Endothelial cell of umbilical vein (primary cell): ENCODE results near the gene PRUNE2. TPM values are rescaled to one million over a fixed set of nuclear protein-coding genes. Genes with fewer than 3 reads are reported as not detected.

Experiments used
- BruUV-seq: library from RNA; stranded (reverse); fragments of 400-500 nt; replicated peaks from 2 replicates; lab custom pipeline; 2021; lab: Mats Ljungman, UMichigan
- CTCF ChIA-PET: fragments of 300-600, 350-600 bp; sonication (Branson Sonifier 250); formaldehyde crosslinking; loops from one replicate; lab custom pipeline; 2021; ENCODE audit warnings: antibody characterized with exemption, inconsistent platforms; lab: Charles Lee
- POLR2A ChIA-PET: fragments of 300-600, 350-600 bp; sonication (Branson Sonifier 250); formaldehyde crosslinking; loops from one replicate; lab custom pipeline; 2021; ENCODE audit warnings: antibody characterized with exemption, inconsistent platforms; lab: Charles Lee
- DNase-seq: peaks from one replicate; pipeline ENCODE4 v3.0.0-alpha.2; 2011; ENCODE audit warnings: low read depth, low spot score
- FAIRE-seq: peaks from 2 replicates; lab custom pipeline; 2011; peaks lifted over from hg19 to GRCh38; lab: Jason Lieb, UNC
- H2AFZ ChIP-seq: 2 replicates; pipeline ENCODE4 v1.6.0; 2012; ENCODE audit warnings: low read depth, low read length, control low read depth, inconsistent platforms
- H3K27ac ChIP-seq: 2 replicates; pipeline ENCODE4 v1.5.1; 2011; ENCODE audit warnings: low read depth, mild to moderate bottlenecking, control low read depth, low read length, moderate library complexity; ENCODE audit not compliant: insufficient read depth
- H3K27me3 ChIP-seq, 2 experiments: 2 replicates each; pipeline versions ENCODE4 v1.6.0 to v1.6.1; 2011; ENCODE audit warnings: low read length in 2 of 2, mixed read lengths in 1 of 2; ENCODE audit not compliant: control insufficient read depth in 2 of 2, insufficient read depth in 2 of 2
- H3K36me3 ChIP-seq, 2 experiments: 2 replicates in 1 of 2; 3 replicates in 1 of 2; pipeline ENCODE4 v1.5.1; 2011; ENCODE audit warnings: low read length in 2 of 2, mild to moderate bottlenecking in 1 of 2, moderate library complexity in 1 of 2; ENCODE audit not compliant: control insufficient read depth in 2 of 2, insufficient read depth in 2 of 2; ENCODE audit errors: extremely low read depth in 1 of 2
- H3K4me1 ChIP-seq: 3 replicates; pipeline ENCODE4 v1.5.1; 2011; ENCODE audit warnings: mild to moderate bottlenecking, low read length; ENCODE audit not compliant: control insufficient read depth, insufficient read depth; ENCODE audit errors: extremely low read depth
- H3K4me2 ChIP-seq: 2 replicates; pipeline ENCODE4 v1.6.1; 2011; ENCODE audit warnings: low read length, control low read depth, mixed read lengths; ENCODE audit not compliant: insufficient read depth
- H3K4me3 ChIP-seq, 3 experiments: fragments of 200-600 bp in 1 of 3; sonication (generic), shearing (Covaris generic) in 1 of 3; replicated peaks in 1 of 3; 2 replicates each; pipeline ENCODE4 v1.5.1; 2011 to 2016; ENCODE audit warnings: control low read depth in 3 of 3, low read length in 3 of 3, mild to moderate bottlenecking in 2 of 3, inconsistent platforms in 1 of 3, low read depth in 1 of 3, moderate library complexity in 1 of 3; ENCODE audit not compliant: insufficient read depth in 1 of 3
- H3K79me2 ChIP-seq: 2 replicates; pipeline ENCODE4 v1.6.0; 2012; ENCODE audit warnings: low read length, inconsistent platforms; ENCODE audit not compliant: control insufficient read depth, insufficient read depth
- H3K9ac ChIP-seq: replicated peaks from 2 replicates; pipeline ENCODE3; 2011; ENCODE audit warnings: low read length, control low read depth; ENCODE audit not compliant: insufficient read depth; ENCODE audit errors: extremely low read depth
- H3K9me1 ChIP-seq: replicated peaks from 3 replicates; pipeline ENCODE4 v1.6.0; 2011; ENCODE audit warnings: mild to moderate bottlenecking, low read length; ENCODE audit not compliant: control insufficient read depth, insufficient read depth; ENCODE audit errors: extremely low read depth
- H3K9me3 ChIP-seq: replicated peaks from 2 replicates; pipeline ENCODE4 v1.5.1; 2012; ENCODE audit warnings: low read length, inconsistent platforms; ENCODE audit not compliant: control insufficient read depth, insufficient read depth
- H4K20me1 ChIP-seq: replicated peaks from 2 replicates; pipeline ENCODE3; 2011; ENCODE audit warnings: mild to moderate bottlenecking, low read length; ENCODE audit not compliant: control insufficient read depth, insufficient read depth; ENCODE audit errors: extremely low read depth
- EZH2 ChIP-seq: IDR thresholded peaks from 2 replicates; pipeline ENCODE4 v1.6.1; 2012; ENCODE audit warnings: borderline replicate concordance, low read depth, mild to moderate bottlenecking, moderate library complexity, low read length, inconsistent platforms; ENCODE audit not compliant: severe bottlenecking
- FOS ChIP-seq: IDR thresholded peaks from 2 replicates; pipeline ENCODE4 v1.6.1; 2011; ENCODE audit warnings: mild to moderate bottlenecking, low read length, moderate library complexity, borderline replicate concordance; ENCODE audit not compliant: insufficient read depth
- GATA2 ChIP-seq: IDR thresholded peaks from 2 replicates; pipeline ENCODE4 v1.7.0; 2011; ENCODE audit warnings: low read depth, mild to moderate bottlenecking, moderate library complexity, mixed read lengths, low read length; ENCODE audit not compliant: insufficient read length, insufficient read depth
- JUN ChIP-seq: IDR thresholded peaks from 2 replicates; pipeline ENCODE4 v1.6.1; 2011; ENCODE audit warnings: borderline replicate concordance, low read depth; ENCODE audit not compliant: insufficient read length, insufficient read depth
- MYC ChIP-seq: IDR thresholded peaks from one replicate; pipeline ENCODE4 v1.6.1; 2011; ENCODE audit warnings: mild to moderate bottlenecking, low read depth, low read length
- POLR2A ChIP-seq: IDR thresholded peaks from 2 replicates; pipeline ENCODE4 v1.6.1; 2012; ENCODE audit warnings: low read depth, mild to moderate bottlenecking, control low read depth, low read length
- POLR2AphosphoS5 ChIP-seq: IDR thresholded peaks from 2 replicates; pipeline ENCODE4 v1.6.1; 2012; ENCODE audit warnings: low read depth, mild to moderate bottlenecking, control low read depth, low read length, moderate library complexity; ENCODE audit not compliant: insufficient read depth
- dilution Hi-C: fragments of 300-500 bp; cut with MboI; formaldehyde crosslinking; loops from one replicate; pipeline ENCODE4 v1.15.0; 2019; ENCODE audit warnings: low sequenced_read_pairs; ENCODE audit not compliant: extremely low pct_ligation_motif_present
- intact Hi-C: fragments of 100-400 bp; cut with micrococcal nuclease; formaldehyde crosslinking; loops from one replicate; pipeline ENCODE4 v1.10.0; 2022
- polyA plus RNA-seq, 4 experiments: library from polyadenylated mRNA; depleted of rRNA in 3 of 4; stranded (reverse) in 3 of 4; unstranded in 1 of 4; fragments of >200 nt; gene quantifications; 2 replicates each; pipeline versions ENCODE4 v1.2.1 to v1.2.3, GENCODE V29; 2011 to 2012; ENCODE audit warnings: missing spikeins in 1 of 4
- total RNA-seq: library from RNA; stranded (reverse); gene quantifications from 2 replicates; pipeline ENCODE4 v1.2.3, GENCODE V29; 2021
- TF ChIP-seq, protein P1 (sequence below): IDR thresholded peaks from 2 replicates; pipeline ENCODE4 v1.6.1; 2011; ENCODE audit not compliant: insufficient read depth, insufficient read length
- TF ChIP-seq, protein P2 (sequence below), 2 donors: IDR thresholded peaks; 1 replicate in 1 of 2; 2 replicates in 1 of 2; pipeline ENCODE4 v1.5.1; 2011; ENCODE audit warnings: low read length in 2 of 2, mild to moderate bottlenecking in 2 of 2, moderate library complexity in 2 of 2, control low read depth in 1 of 2, inconsistent platforms in 1 of 2, low read depth in 1 of 2; ENCODE audit not compliant: insufficient read depth in 1 of 2; ENCODE audit errors: extremely low read depth in 1 of 2

PRUNE2 gene
- total and polyA plus RNA-seq, 2 donors (not counting 3 experiments of a cell fraction or from before 2014, with no cell fraction given), result 15.8 to 21.7 TPM

DNA sequence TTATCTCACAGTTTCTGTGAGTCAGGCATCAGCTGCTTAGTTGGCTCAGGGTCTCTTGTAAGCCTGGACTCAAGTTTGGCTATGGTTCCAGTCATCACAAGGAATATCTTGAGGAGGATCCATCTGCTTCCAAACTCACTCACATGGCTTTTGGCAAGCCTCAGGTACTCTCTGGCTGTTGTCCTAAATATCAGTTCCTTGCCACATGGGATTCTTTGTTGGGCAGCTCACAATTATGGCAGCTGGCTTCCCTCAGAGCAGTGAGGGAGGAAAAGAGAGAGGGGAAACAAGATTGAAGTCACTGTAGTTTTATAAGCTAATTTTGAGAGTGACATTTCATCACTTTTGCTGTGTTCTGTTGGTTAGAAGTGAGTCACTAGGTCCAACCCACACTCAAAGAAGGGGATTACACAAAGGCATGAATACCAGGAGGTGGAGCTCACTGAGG is 302.4 kb downstream of the PRUNE2 start:
- H3K4me3 ChIP-seq, result no peak overlapping the region
- dilution Hi-C loops, result no loop called here
- H2AFZ ChIP-seq, result no peak overlapping the region
- no peaks in the 10 kb centered on the region for H4K20me1 ChIP-seq
- no peaks in the 10 kb centered on the region for H3K79me2 ChIP-seq
- H3K27me3 ChIP-seq, result no peaks in the 10 kb centered on the region
- H3K9ac ChIP-seq, result no peak overlapping the region
- H3K4me1 ChIP-seq, result no peaks in the 10 kb centered on the region
- intact Hi-C loops, result no loop called here
- no TSS peak for BruUV-seq
- POLR2A ChIA-PET, result no interaction called here
- CTCF ChIA-PET, result interaction anchor here (1.1 to 1.6 kb wide), 3 partner anchors 12 to 43 kb away, joined by 3 to 7 read pairs (median 4); no protein-coding TSS in a partner anchor
- H3K4me2 ChIP-seq, result no peak overlapping the region
- H3K9me3 ChIP-seq, result no peaks in the 10 kb centered on the region
- H3K36me3 ChIP-seq, result no peaks in the 10 kb centered on the region
- FAIRE-seq, result no peak
- no peak for DNase-seq
- H3K9me1 ChIP-seq, result no peaks in the 10 kb centered on the region
- TF ChIP-seq, protein P1, sequence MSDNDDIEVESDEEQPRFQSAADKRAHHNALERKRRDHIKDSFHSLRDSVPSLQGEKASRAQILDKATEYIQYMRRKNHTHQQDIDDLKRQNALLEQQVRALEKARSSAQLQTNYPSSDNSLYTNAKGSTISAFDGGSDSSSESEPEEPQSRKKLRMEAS, result no peak
- no peak for TF ChIP-seq EZH2
- no peak overlapping the region for H3K27ac ChIP-seq

DNA sequence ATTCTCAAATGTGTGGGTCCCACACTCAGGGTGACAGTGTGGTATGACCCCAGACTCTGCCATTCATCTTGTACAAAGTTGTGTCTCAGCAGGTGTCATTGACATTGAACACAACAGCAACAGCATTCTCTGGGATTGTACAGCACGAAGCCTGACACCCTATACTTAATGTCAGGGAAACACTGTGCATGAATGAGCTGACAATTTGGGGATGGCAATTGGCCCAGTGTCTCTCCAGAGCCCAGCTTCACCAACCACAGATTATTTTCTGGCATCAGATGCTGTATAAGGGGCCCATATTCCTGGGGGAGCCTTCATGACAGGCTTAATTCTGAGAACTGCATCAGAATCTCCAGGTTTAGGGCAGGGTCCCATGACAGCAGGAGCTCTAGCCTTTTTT is 303.7 kb downstream of the PRUNE2 start:
- H3K4me1 ChIP-seq, result no peaks in the 10 kb centered on the region
- no peaks in the 10 kb centered on the region for H3K9me1 ChIP-seq
- no peaks in the 10 kb centered on the region for H3K9me3 ChIP-seq
- H3K4me3 ChIP-seq, result no peak overlapping the region
- ChIA-PET POLR2A (no interaction called here), CTCF (interaction anchor here (1.2 to 1.6 kb wide), 3 partner anchors 10 to 44 kb away, joined by 3 to 7 read pairs (median 3); no protein-coding TSS in a partner anchor)
- no peaks in the 10 kb centered on the region for H3K79me2 ChIP-seq
- dilution Hi-C loops (no loop called here), intact Hi-C loops (no loop called here)
- H3K36me3 ChIP-seq, result no peaks in the 10 kb centered on the region
- H3K27me3 ChIP-seq, result no peaks in the 10 kb centered on the region
- no peak overlapping the region for H3K27ac ChIP-seq
- H2AFZ ChIP-seq, result no peak overlapping the region
- no peak overlapping the region for H3K4me2 ChIP-seq
- BruUV-seq, result no TSS peak
- TF ChIP-seq POLR2A, result no peak
- TF ChIP-seq, protein P2, sequence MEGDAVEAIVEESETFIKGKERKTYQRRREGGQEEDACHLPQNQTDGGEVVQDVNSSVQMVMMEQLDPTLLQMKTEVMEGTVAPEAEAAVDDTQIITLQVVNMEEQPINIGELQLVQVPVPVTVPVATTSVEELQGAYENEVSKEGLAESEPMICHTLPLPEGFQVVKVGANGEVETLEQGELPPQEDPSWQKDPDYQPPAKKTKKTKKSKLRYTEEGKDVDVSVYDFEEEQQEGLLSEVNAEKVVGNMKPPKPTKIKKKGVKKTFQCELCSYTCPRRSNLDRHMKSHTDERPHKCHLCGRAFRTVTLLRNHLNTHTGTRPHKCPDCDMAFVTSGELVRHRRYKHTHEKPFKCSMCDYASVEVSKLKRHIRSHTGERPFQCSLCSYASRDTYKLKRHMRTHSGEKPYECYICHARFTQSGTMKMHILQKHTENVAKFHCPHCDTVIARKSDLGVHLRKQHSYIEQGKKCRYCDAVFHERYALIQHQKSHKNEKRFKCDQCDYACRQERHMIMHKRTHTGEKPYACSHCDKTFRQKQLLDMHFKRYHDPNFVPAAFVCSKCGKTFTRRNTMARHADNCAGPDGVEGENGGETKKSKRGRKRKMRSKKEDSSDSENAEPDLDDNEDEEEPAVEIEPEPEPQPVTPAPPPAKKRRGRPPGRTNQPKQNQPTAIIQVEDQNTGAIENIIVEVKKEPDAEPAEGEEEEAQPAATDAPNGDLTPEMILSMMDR (IDR thresholded peaks at IDR 0.05; ENCODE audit: extremely low read depth in 1 of 2, insufficient read depth in 1 of 2, low read depth in 1 of 2, low read length in 2 of 2), result no peak
- TF ChIP-seq FOS, result no peak
- TF ChIP-seq EZH2, result no peak
- no peak for TF ChIP-seq POLR2AphosphoS5
- TF ChIP-seq MYC, result no peak
- TF ChIP-seq JUN, result no peak
- TF ChIP-seq GATA2, result no peak
- no peak for FAIRE-seq
- DNase-seq, result no peak
- H3K9ac ChIP-seq, result no peak overlapping the region
- H4K20me1 ChIP-seq, result no peaks in the 10 kb centered on the region
